ENCODE data around the gene ANKRD49.

DNA sequence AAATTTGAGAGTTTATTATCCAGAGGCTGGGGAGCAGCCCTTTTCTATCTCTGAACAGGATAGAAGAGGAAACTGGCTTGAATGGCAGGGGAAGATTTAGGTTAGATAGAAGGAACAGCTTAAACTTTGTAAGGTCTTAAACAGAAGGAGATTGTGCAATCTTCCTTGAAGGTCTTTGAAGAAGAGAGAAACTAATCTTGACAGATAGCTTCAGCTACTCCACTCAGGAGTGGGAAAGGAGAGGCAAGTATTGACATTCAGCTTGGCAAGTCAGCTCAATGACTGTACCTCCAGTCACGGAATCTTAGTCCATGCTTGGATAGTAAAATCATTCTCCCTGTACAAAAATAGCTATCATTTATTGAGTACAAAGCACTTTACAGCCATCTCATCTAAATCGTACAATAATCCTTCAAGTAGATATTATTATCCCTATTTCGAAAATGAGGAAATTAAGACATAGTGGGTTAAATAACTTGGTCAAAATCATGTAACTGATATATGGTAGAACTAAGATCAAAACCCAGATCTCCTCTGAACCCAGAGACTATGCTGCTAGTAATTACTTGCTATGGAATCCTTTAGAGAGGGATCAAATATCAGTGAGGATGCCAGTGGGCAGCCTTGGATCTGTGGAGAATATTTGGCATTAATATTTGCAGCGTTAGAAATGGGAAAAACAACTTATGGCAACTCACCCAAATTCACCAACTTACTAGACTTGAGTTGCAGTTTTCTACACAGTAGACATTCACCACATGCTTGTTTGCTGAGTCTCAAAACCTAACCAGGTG, 33.1 kb downstream of the ANKRD49 start:
- TF ChIP-seq, protein P1, sequence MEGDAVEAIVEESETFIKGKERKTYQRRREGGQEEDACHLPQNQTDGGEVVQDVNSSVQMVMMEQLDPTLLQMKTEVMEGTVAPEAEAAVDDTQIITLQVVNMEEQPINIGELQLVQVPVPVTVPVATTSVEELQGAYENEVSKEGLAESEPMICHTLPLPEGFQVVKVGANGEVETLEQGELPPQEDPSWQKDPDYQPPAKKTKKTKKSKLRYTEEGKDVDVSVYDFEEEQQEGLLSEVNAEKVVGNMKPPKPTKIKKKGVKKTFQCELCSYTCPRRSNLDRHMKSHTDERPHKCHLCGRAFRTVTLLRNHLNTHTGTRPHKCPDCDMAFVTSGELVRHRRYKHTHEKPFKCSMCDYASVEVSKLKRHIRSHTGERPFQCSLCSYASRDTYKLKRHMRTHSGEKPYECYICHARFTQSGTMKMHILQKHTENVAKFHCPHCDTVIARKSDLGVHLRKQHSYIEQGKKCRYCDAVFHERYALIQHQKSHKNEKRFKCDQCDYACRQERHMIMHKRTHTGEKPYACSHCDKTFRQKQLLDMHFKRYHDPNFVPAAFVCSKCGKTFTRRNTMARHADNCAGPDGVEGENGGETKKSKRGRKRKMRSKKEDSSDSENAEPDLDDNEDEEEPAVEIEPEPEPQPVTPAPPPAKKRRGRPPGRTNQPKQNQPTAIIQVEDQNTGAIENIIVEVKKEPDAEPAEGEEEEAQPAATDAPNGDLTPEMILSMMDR (conservative IDR thresholded peaks at IDR 0.05 in 1 of 2, IDR thresholded peaks at IDR 0.05 in 1 of 2; ENCODE audit: extremely low read depth in 1 of 2, insufficient read depth in 1 of 2, low read depth in 1 of 2, low read length in 2 of 2) = no peak
- TF ChIP-seq EZH2 (IDR thresholded peaks at IDR 0.05; ENCODE audit: borderline replicate concordance, low read length) = no peak

All from mammary epithelial cell (primary cell).